Mammary epithelial cell (primary cell): ENCODE measurements around the gene PLD3.

Experiments used
- EZH2 ChIP-seq: IDR thresholded peaks from 2 replicates; pipeline ENCODE4 v1.6.1; 2012; ENCODE audit warnings: low read length, inconsistent platforms, borderline replicate concordance
- TF ChIP-seq, protein P1 (sequence below), 2 donors: IDR thresholded peaks in 1 of 2; conservative IDR thresholded peaks in 1 of 2; 2 replicates each; pipeline ENCODE4 v1.5.1; 2011 to 2012; ENCODE audit warnings: inconsistent platforms in 2 of 2, low read length in 2 of 2, mild to moderate bottlenecking in 2 of 2, control low read depth in 1 of 2, low read depth in 1 of 2; ENCODE audit not compliant: insufficient read depth in 1 of 2; ENCODE audit errors: extremely low read depth in 1 of 2

DNA sequence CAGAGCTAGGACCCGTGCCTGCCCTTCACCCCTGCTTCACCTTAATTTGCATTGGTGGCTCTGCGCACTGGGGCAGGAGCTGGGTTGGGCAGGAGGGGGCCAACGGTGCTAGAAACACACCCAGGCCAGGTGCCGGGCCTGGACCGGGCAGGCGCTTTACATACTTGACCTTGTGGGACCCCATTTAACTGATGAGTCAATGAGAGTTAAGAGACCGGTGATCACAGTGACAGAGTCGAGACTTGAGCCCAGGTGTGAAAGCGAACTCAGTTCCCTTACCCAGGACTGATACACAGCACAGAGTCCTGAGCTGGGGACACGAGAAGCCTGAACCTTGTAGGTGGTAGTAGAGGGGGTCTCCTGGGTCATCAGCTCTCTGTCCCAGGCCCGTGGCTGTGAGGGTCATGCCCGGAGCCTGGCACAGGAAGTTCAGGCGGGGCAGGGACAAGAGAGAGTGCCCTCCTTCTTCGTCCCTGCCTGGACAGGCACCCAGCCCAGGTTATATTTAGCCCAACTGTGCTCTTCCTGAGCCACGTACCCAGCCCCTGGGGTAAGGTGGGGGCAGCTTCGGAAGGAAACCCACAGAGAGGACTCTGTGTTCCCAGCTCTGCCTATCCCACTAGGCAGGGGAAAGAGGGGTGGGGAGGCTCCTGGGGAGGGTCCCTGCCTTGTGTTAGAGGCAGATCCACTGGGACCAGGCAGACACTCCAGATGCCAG lies 62.8 kb downstream of the PLD3 start:
- no peak for TF ChIP-seq EZH2
- TF ChIP-seq, protein P1, sequence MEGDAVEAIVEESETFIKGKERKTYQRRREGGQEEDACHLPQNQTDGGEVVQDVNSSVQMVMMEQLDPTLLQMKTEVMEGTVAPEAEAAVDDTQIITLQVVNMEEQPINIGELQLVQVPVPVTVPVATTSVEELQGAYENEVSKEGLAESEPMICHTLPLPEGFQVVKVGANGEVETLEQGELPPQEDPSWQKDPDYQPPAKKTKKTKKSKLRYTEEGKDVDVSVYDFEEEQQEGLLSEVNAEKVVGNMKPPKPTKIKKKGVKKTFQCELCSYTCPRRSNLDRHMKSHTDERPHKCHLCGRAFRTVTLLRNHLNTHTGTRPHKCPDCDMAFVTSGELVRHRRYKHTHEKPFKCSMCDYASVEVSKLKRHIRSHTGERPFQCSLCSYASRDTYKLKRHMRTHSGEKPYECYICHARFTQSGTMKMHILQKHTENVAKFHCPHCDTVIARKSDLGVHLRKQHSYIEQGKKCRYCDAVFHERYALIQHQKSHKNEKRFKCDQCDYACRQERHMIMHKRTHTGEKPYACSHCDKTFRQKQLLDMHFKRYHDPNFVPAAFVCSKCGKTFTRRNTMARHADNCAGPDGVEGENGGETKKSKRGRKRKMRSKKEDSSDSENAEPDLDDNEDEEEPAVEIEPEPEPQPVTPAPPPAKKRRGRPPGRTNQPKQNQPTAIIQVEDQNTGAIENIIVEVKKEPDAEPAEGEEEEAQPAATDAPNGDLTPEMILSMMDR (conservative IDR thresholded peaks at IDR 0.05 in 1 of 2, IDR thresholded peaks at IDR 0.05 in 1 of 2; ENCODE audit: extremely low read depth in 1 of 2, insufficient read depth in 1 of 2, low read depth in 1 of 2, low read length in 2 of 2) = no peak
